Lung (tissue), 12 donors: ENCODE results near the gene GGTLC2. TPM values are rescaled to one million over a fixed set of nuclear protein-coding genes. Genes with fewer than 3 reads are reported as not detected.

Source experiments
- ATAC-seq: fragments of 200-7000 bp; cut with Tn5 transposase; one replicate; pipeline ENCODE4 v1.9.1; 2020; ENCODE audit warnings: moderate number of reproducible peaks; ENCODE audit not compliant: insufficient read depth, low FRiP score
- DNase-seq, 3 donors: peaks; one replicate each; pipeline ENCODE4 v3.0.0-alpha.2; 2013 to 2017
- H3K27ac ChIP-seq, 2 donors: one replicate each; pipeline ENCODE4 v1.5.1; 2013; ENCODE audit warnings: mild to moderate bottlenecking in 2 of 2, moderate library complexity in 2 of 2, control low read depth in 1 of 2, inconsistent platforms in 1 of 2, low read depth in 1 of 2, low read length in 1 of 2
- H3K27me3 ChIP-seq, 3 donors: one replicate each; pipeline ENCODE4 v1.5.1; 2013; ENCODE audit warnings: low read length in 2 of 3; ENCODE audit not compliant: control insufficient read depth in 3 of 3, insufficient read depth in 3 of 3
- H3K36me3 ChIP-seq, 4 donors: one replicate each; pipeline ENCODE4 v1.5.1; 2013; ENCODE audit warnings: low read length in 4 of 4, mild to moderate bottlenecking in 1 of 4, moderate library complexity in 1 of 4; ENCODE audit not compliant: control insufficient read depth in 4 of 4, insufficient read depth in 4 of 4
- H3K4me1 ChIP-seq, 5 donors: one replicate each; pipeline ENCODE4 v1.5.1; 2013; ENCODE audit warnings: low read length in 5 of 5, mild to moderate bottlenecking in 2 of 5, moderate library complexity in 1 of 5; ENCODE audit not compliant: control insufficient read depth in 5 of 5, insufficient read depth in 5 of 5
- H3K4me3 ChIP-seq: one replicate; pipeline ENCODE4 v1.5.1; 2013; ENCODE audit warnings: mild to moderate bottlenecking, control low read depth, moderate library complexity
- H3K9ac ChIP-seq, 2 donors: one replicate each; pipeline ENCODE4 v1.5.1; 2013; ENCODE audit warnings: low read length in 2 of 2, control low read depth in 1 of 2; ENCODE audit not compliant: insufficient read depth in 1 of 2
- H3K9me3 ChIP-seq, 4 donors: one replicate each; pipeline ENCODE4 v1.5.1; 2013; ENCODE audit warnings: low read length in 3 of 4, mild to moderate bottlenecking in 1 of 4, moderate library complexity in 1 of 4; ENCODE audit not compliant: control insufficient read depth in 4 of 4, insufficient read depth in 3 of 4
- CTCF ChIP-seq: IDR thresholded peaks from 2 replicates; pipeline ENCODE4 v1.5.1; 2012; ENCODE audit warnings: mild to moderate bottlenecking; ENCODE audit errors: control extremely low read depth, extremely low read depth
- WGBS, 2 donors: extraction: QIAGEN DNeasy Blood & Tissue Kit; methylation state at CpG; one replicate each; pipeline ENCODE4 v1.1.7; 2013; 5-methylcytosine and 5-hydroxymethylcytosine counted together
- polyA plus RNA-seq, 2 donors: library from polyadenylated mRNA; stranded (reverse); fragments of 200-250 nt; gene quantifications; one replicate each; pipeline ENCODE4 v1.2.1, GENCODE V29; 2013
- total RNA-seq, 2 donors: library from RNA; depleted of rRNA in 1 of 2; stranded (reverse); fragments of >200 nt in 1 of 2; gene quantifications; one replicate each; pipeline ENCODE4 v1.2.1, GENCODE V29; 2014 to 2021
- donor health status: control.
- donor health status: control.
- donor health status: Bipolar disorder and iron deficiency.
- donor health status: healthy.
- donor health status: DM: yes; HTN: yes; CAD: no.

The GGTLC2 gene
- total and polyA plus RNA-seq, 4 donors = 0.56 to 7.0 (median 0.80) TPM; not detected in 1

- H3K4me1 ChIP-seq = no peaks in the 10 kb centered on the region
- TF ChIP-seq CTCF = no peak
- peaks cover 0 to 7% (median 3%) of the 10 kb centered on the region in 4 donors for H3K9me3 ChIP-seq
- H3K27ac ChIP-seq = no peak overlapping the region
- H3K27me3 ChIP-seq = no peaks in the 10 kb centered on the region
- H3K36me3 ChIP-seq = no peaks in the 10 kb centered on the region
- 84 to 91% methylated on average over 11 of the region's 11 CpGs for WGBS, 2 donors
- H3K9ac ChIP-seq = no peak overlapping the region
- no peak for DNase-seq
- ATAC-seq = no peak
- no peak overlapping the region for H3K4me3 ChIP-seq
Observed at GRCh38 chr22:22667966-22668880, 23.8 kb downstream of the GGTLC2 start.

- H3K4me3 ChIP-seq = no peak overlapping the region
- no peaks in the 10 kb centered on the region for H3K36me3 ChIP-seq
- DNase-seq (no peak), ATAC-seq (no peak)
- no peak for TF ChIP-seq CTCF
- no peak overlapping the region for H3K27ac ChIP-seq
- H3K9me3 ChIP-seq = peaks cover 0 to 7% (median 3%) of the 10 kb centered on the region in 4 donors
- 88 to 91% methylated on average over 2 of the region's 2 CpGs for WGBS, 2 donors
- no peak overlapping the region for H3K9ac ChIP-seq
- peaks cover 0 to 6% (median 0%) of the 10 kb centered on the region in 5 donors for H3K4me1 ChIP-seq
- H3K27me3 ChIP-seq = no peaks in the 10 kb centered on the region
Observed at GRCh38 chr22:22669093-22669492, 24.7 kb downstream of the GGTLC2 start.

GRCh38 chr22:22670076-22670795 lies 25.8 kb downstream of the GGTLC2 start:
- Histone ChIP-seq H3K4me3 (no peak overlapping the region), H3K4me1 (peaks cover 0 to 6% (median 0%) of the 10 kb centered on the region in 5 donors), H3K27ac (no peak overlapping the region), H3K9ac (no peak overlapping the region), H3K36me3 (no peaks in the 10 kb centered on the region), H3K27me3 (no peaks in the 10 kb centered on the region), H3K9me3 (peaks cover 0 to 7% (median 3%) of the 10 kb centered on the region in 4 donors)
- DNase-seq = no peak
- WGBS, 2 donors = 82 to 83% methylated on average over 4 of the region's 4 CpGs
- TF ChIP-seq CTCF = no peak
- ATAC-seq = no peak
